NK-92 treated with Interleukin-12 subunit alpha and Interleukin-12 subunit beta, amount 100 ng/mL, for 24 hours (cell line): ENCODE data around the gene KIZ.

Source experiments
- DNase-seq: peaks from one replicate; lab custom pipeline; 2025; lab: John Stamatoyannopoulos, UW

Gene KIZ

DNA sequence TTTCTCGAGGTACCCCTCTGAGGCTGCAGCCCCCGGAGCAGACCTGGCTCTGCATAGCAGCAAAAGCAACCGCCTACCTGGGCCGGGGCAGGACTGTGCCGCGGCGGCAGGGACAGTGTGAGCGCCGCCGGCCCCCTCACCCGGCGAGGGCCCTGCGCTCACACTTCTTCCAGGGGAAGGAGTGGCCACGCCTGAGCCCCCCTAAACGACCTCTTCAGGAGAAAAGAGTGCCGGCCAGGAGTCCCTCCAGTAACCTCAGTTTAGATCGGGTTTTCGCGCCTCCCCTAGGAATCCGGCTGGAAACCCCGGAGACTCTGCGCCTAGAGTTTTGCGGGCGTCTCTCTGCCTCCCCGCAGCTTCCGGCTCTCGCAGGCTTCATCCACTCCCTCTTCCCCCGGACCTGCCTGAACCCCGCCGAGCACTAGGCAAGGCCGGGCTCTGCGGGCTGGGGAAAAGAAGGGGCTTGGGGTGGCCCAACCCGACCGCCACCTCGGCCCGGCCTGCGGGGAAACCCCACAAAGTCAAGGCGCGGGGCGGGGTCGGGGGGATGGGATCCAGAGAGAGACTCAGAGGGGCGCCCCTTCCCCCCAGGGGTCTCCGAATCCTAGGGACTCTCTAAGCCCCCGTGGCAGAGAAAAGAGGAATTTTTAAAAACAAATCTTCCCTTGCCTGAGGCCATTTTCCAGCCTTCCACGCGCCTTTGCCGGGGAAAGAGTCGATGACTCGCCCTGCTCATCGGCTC is 20.3 kb upstream of the KIZ start:
- no peak for DNase-seq

GRCh38 chr20:21106171-21107017 is 19.5 kb upstream of the KIZ start, which contains the start of gene LINC00237:
TSS of gene LINC00237 (minus strand) at chr20:21106358.
- DNase-seq: no peak

DNA sequence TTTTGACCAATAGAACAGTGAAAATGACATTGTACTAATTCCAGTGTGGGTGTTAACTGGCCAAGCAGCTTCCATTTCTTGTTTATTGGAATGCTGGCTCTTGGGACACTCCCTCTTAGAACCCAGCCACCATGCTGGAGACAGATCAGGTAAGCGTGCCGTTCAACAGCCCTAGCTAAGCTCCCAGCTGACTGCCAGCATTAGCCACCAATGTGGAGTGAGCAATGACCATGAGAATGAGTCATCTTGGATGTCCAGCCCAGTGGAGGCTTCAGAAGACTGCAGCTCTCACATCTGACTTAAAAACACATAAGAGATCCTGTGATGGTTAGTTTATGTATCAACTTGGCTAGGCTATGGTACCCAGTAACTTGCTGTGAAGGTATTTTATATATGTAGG is 16.7 kb upstream of the KIZ start:
- DNase-seq: no peak

DNA sequence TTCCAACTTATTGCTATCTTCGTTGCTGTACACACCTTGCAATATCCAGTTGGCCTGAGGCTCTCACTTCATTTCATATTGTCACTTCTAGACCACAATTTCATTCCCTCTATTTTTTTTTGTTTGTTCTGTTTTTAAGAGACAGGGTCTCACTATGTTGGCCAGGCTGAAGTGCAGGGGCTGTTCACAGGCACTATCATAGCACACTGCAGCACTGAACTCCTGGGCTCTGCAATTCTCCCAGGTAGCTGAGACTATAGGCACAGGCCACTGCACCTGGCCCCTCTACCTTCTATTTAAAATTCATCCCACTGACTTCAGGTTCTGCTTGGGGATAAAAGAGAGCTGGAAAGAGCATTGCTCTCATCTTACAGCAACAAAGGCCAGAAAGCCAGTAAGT is 15.1 kb upstream of the KIZ start:
- DNase-seq: no peak

DNA sequence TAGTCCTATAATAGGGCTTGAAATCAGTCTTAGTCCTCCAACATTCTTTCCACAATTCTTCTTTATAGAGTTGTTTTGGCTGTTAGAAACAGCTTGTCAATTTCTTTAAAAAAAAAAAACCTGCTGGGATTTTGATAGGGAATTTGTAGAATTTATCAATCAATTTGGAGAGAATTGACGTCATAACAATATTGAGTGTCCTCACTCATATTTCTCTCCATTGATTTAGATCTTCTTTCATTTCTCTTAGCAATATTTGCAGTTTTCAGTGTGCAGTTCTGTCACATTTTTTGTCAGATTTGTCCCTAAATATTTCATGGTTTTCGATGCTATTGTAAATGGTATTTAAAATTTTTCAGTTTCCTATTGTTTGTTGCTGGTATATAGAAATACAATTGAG is 14.5 kb upstream of the KIZ start:
- DNase-seq: no peak

DNA sequence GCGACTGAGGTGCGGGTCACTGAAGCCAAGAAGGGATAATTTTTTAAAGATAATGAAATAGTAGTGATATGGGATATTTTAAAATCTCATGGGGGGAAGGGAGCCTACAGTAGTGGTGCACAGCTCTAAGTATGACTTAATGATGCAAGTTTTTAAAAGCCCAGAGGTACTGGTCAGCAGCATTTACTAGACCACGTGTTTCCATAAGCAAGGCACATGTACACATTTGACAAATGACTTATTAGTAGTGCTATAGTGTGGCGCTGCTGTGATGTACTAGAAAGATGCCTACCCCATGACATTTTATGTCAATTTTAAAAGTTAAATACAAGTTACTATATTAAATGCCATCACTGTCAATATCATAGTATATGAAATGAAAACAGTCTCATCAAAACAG is 12.2 kb upstream of the KIZ start:
- DNase-seq: no peak

- DNase-seq: no peak
These were observed 11.3 kb upstream of the KIZ start for GRCh38 chr20:21114584-21114983.

- no peak for DNase-seq
These were observed 8.4 kb upstream of the KIZ start for GRCh38 chr20:21117521-21117920.

GRCh38 chr20:21118138-21118537 is 7.7 kb upstream of the KIZ start:
- DNase-seq: no peak

GRCh38 chr20:21118782-21119181 is 7.1 kb upstream of the KIZ start:
- DNase-seq: no peak

GRCh38 chr20:21124190-21124589 is 1.7 kb upstream of the KIZ start:
- no peak for DNase-seq

GRCh38 chr20:21125072-21125848 is 622 bp upstream of the KIZ start:
- DNase-seq: no peak

- no peak for DNase-seq
These were observed 644 bp downstream of the KIZ start for GRCh38 chr20:21126581-21126870.

GRCh38 chr20:21127201-21127981 is 1.5 kb downstream of the KIZ start:
- no peak for DNase-seq

DNA sequence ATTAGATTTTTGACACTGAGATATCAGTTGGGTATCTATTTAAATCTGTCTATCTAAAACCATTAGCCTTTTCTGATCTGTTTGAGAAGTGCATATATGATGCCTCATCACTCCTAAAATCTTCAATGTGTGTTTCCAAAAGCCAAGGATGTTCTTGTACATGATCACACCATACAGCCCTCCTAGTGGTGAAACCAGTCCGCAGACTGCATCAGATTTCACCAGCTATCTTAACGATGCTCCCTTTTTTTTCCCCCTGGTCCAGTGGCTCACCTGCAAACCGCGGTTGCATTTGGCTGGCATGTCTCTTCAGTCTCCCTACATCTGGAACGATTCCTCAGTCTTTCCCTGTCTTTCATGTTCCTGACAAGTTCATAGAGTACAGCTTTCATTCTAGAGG is 4.0 kb downstream of the KIZ start:
- DNase-seq: no peak

GRCh38 chr20:21133404-21133803 is 7.5 kb downstream of the KIZ start:
- no peak for DNase-seq

GRCh38 chr20:21133917-21134622 is 8.2 kb downstream of the KIZ start:
- no peak for DNase-seq

DNA sequence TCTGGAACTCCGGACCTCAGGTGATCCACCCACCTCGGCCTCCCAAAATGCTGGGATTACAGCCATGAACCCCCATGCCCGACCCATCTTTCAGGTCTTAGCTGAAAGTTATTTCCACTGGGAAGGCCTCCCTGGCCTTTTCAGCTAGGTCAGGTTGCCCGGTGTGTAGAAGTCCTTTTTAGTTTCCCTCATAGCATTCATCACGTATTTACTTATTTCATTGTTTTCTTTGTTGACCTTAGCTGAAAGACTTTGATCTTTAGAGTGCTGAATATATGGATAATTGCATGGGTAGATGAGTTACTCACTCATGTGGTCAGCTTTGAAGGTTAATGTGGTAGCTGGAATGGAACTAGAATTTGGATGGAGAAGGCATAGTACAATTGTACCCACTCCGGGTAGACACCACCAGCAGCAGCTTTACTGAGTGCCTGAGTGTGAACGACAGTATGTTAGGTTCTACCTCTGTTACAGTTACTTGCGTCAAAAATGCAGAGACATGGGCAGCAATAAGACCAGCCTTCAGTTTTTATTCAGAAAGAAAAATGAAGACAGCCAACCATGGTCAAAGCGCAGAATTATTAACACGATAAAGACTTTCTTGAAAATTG is 9.1 kb downstream of the KIZ start:
- DNase-seq: no peak

- no peak for DNase-seq
These were observed 10.3 kb downstream of the KIZ start for GRCh38 chr20:21136015-21136732.

- no peak for DNase-seq
These were observed 11.2 kb downstream of the KIZ start for GRCh38 chr20:21137078-21137477.
